GM12878 (cell line): ENCODE results near the gene TOP1. TPM values are rescaled to one million over a fixed set of nuclear protein-coding genes. Genes with fewer than 3 reads are reported as not detected.

Experiments
- CBX3 ChIP-seq: fragments of 200-600 bp; sonication (generic); IDR thresholded peaks from 2 replicates; pipeline ENCODE4 v1.6.1; 2016; ENCODE audit warnings: low read depth, borderline replicate concordance
- CBX5 ChIP-seq: sonication (generic); IDR thresholded peaks from 2 replicates; pipeline ENCODE4 v1.6.1; 2016; ENCODE audit warnings: low read depth, moderate library complexity, mild to moderate bottlenecking, inconsistent platforms
- DPF2 ChIP-seq: fragments of 450-650 bp; IDR thresholded peaks from 2 replicates; pipeline ENCODE4 v1.6.1; 2017; ENCODE audit warnings: mild to moderate bottlenecking
- EGR1 ChIP-seq, 2 experiments: IDR thresholded peaks; 1 replicate in 1 of 2; 2 replicates in 1 of 2; pipeline ENCODE4 v1.6.1; 2011 to 2012; ENCODE audit warnings: low read depth in 2 of 2, low read length in 2 of 2, borderline replicate concordance in 1 of 2, mild to moderate bottlenecking in 1 of 2, moderate library complexity in 1 of 2
- FOXM1 ChIP-seq: IDR thresholded peaks from 2 replicates; pipeline ENCODE4 v1.6.1; 2012; ENCODE audit warnings: low read depth, mild to moderate bottlenecking, inconsistent platforms, low read length, moderate library complexity
- HDAC6 ChIP-seq: fragments of 200-600 bp; sonication (generic); IDR thresholded peaks from one replicate; pipeline ENCODE4 v1.8.0; 2017; ENCODE audit warnings: antibody characterized with exemption; ENCODE audit not compliant: unreplicated experiment
- IRF4 ChIP-seq: IDR thresholded peaks from 2 replicates; pipeline ENCODE4 v1.6.1; 2011; ENCODE audit warnings: low read depth, low read length
- KAT2A ChIP-seq: conservative IDR thresholded peaks from 2 replicates; pipeline ENCODE4 v1.6.1; 2011; ENCODE audit warnings: low read depth, low read length; ENCODE audit not compliant: control insufficient read depth
- MEF2A ChIP-seq: IDR thresholded peaks from 2 replicates; pipeline ENCODE4 v1.6.1; 2011; ENCODE audit warnings: low read depth, mild to moderate bottlenecking, low read length, moderate library complexity; ENCODE audit not compliant: insufficient read depth
- NFIC ChIP-seq: IDR thresholded peaks from 2 replicates; pipeline ENCODE4 v1.6.1; 2012; ENCODE audit warnings: low read depth, mild to moderate bottlenecking, inconsistent platforms, low read length, moderate library complexity
- NFXL1 ChIP-seq: fragments of 450-650 bp; IDR thresholded peaks from 2 replicates; pipeline ENCODE4 v1.6.1; 2017; ENCODE audit warnings: antibody characterized with exemption, mild to moderate bottlenecking, borderline replicate concordance
- RCOR1 ChIP-seq: conservative IDR thresholded peaks from 2 replicates; pipeline ENCODE4 v1.6.1; 2012; ENCODE audit warnings: low read depth, low read length, improper control_type of control experiment
- RELA ChIP-seq: fragments of 450-650 bp; IDR thresholded peaks from 2 replicates; pipeline ENCODE4 v1.8.0; 2014; ENCODE audit warnings: borderline replicate concordance; ENCODE audit not compliant: partially characterized antibody
- SIN3A ChIP-seq: IDR thresholded peaks from 2 replicates; pipeline ENCODE4 v1.6.1; 2012; ENCODE audit warnings: low read depth, low read length, improper control_type of control experiment
- ZNF217 ChIP-seq: fragments of 450-650 bp; IDR thresholded peaks from 2 replicates; pipeline ENCODE4 v1.6.1; 2017; ENCODE audit warnings: antibody characterized with exemption, mild to moderate bottlenecking
- ZNF24 ChIP-seq: fragments of 450-650 bp; IDR thresholded peaks from 2 replicates; pipeline ENCODE4 v1.6.1; 2017; ENCODE audit warnings: antibody characterized with exemption, mild to moderate bottlenecking
- polyA plus RNA-seq, 11 experiments: library from polyadenylated mRNA; depleted of rRNA in 4 of 11; unstranded in 6 of 11; stranded (reverse) in 5 of 11; fragments of >200 nt; fragmentation: Nextera tagmentation in 4 of 11; fragmentation: Illumina TruSeq in 1 of 11; extraction: Ambion mirVana in 4 of 11; extraction: Trizol in 1 of 11; gene quantifications; 1 replicate in 1 of 11; 2 replicates in 10 of 11; pipeline versions ENCODE4 v1.2.1 to v1.2.3, GENCODE V29; 2011 to 2016; ENCODE audit warnings: inconsistent platforms in 2 of 11, missing spikeins in 2 of 11, low read depth in 1 of 11
- total RNA-seq, 4 experiments: library from RNA; depleted of rRNA in 3 of 4; stranded (reverse); fragments of >200 nt in 3 of 4; fragmentation: Illumina TruSeq in 1 of 4; extraction: Trizol in 1 of 4; gene quantifications; 2 replicates each; pipeline versions ENCODE4 v1.2.1 to v1.2.3, GENCODE V29; 2013 to 2021
- TF ChIP-seq, protein P1 (sequence below): fragments of 450-650 bp; IDR thresholded peaks from 2 replicates; pipeline ENCODE4 v1.6.1; 2016; ENCODE audit warnings: mild to moderate bottlenecking
- TF ChIP-seq, protein P2 (sequence below): fragments of 450-650 bp; IDR thresholded peaks from 2 replicates; pipeline ENCODE4 v1.6.1; 2014; ENCODE audit warnings: mild to moderate bottlenecking
- TF ChIP-seq, protein P3 (sequence below): fragments of 450-650 bp; formaldehyde crosslinking; IDR thresholded peaks from 2 replicates; pipeline ENCODE4 v1.5.0; 2022; ENCODE audit warnings: mild to moderate bottlenecking, missing genetic modification characterization
- TF ChIP-seq, protein P4 (sequence below): IDR thresholded peaks from 2 replicates; pipeline ENCODE4 v1.6.1; 2012; ENCODE audit warnings: low read depth, low read length, improper control_type of control experiment
- TF ChIP-seq, protein P5 (sequence below): fragments of 450-650 bp; conservative IDR thresholded peaks from 2 replicates; pipeline ENCODE4 v1.6.1; 2017; ENCODE audit warnings: mild to moderate bottlenecking, moderate library complexity

The TOP1 gene
- total and polyA plus RNA-seq, 10 of the 15 experiments (the other 5 are each of a cell fraction or from before 2014, with no cell fraction given), result 21.5 to 128 (median 47.3) TPM

DNA sequence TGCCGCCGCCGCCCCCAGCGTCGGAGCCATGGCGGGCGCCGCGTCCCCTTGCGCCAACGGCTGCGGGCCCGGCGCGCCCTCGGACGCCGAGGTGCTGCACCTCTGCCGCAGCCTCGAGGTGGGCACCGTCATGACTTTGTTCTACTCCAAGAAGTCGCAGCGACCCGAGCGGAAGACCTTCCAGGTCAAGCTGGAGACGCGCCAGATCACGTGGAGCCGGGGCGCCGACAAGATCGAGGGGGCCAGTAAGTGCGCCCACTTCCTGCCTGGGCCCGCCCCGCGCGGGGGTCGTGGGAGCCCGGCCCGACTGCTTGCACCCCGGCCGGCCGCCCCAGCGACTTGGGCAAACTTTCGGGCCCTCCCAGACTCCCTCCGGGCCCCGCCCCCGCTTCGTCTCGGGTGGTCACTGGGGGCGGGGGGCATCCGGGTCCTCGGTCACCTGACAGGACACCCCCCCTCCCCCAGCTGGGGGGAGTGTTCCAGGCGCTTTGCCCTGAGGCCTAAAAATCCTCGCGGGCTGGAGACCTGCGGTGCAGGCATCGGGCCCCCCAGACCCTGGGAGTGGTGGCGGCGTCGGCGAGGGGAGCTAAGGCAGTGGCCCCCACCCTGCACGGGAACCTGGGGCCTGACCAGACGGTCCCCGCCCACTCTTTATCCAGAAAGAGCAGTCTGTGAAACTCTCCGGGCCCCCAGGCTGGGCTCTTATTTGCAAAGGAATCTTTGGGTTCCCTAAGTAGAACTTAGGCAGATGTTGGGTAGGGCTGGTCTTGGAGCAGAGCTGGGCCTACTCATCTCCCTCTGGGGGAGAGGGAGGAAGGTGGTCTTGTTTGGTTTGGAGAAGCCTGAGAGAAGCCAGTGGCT, 109.2 kb downstream of the TOP1 start (continued):
- TF ChIP-seq NFXL1 (0 out of 2 replicates have a peak, but pooled peaks have one; percentile 54), ZNF24 (peak; percentile 11; the same call in 1 of the 2 replicates), KAT2A (no peak), SIN3A (no peak), NFIC (no peak), DPF2 (peak; percentile 30), FOXM1 (no peak), ZNF217 (no peak), CBX3 (no peak), RCOR1 (no peak), RELA (no peak), MEF2A (no peak), IRF4 (no peak), HDAC6 (no peak), EGR1 (IDR thresholded peaks at IDR 0.05; ENCODE audit: borderline replicate concordance in 1 of 2, low read depth in 2 of 2, low read length in 2 of 2) (peak in 1 of 2 experiments; percentile 83; a peak in 2 of 3 replicates), CBX5 (no peak)
- TF ChIP-seq, protein P1, sequence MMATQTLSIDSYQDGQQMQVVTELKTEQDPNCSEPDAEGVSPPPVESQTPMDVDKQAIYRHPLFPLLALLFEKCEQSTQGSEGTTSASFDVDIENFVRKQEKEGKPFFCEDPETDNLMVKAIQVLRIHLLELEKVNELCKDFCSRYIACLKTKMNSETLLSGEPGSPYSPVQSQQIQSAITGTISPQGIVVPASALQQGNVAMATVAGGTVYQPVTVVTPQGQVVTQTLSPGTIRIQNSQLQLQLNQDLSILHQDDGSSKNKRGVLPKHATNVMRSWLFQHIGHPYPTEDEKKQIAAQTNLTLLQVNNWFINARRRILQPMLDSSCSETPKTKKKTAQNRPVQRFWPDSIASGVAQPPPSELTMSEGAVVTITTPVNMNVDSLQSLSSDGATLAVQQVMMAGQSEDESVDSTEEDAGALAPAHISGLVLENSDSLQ, result 0 out of 2 replicates have a peak, but pooled peaks have one; percentile 36
- TF ChIP-seq, protein P2, sequence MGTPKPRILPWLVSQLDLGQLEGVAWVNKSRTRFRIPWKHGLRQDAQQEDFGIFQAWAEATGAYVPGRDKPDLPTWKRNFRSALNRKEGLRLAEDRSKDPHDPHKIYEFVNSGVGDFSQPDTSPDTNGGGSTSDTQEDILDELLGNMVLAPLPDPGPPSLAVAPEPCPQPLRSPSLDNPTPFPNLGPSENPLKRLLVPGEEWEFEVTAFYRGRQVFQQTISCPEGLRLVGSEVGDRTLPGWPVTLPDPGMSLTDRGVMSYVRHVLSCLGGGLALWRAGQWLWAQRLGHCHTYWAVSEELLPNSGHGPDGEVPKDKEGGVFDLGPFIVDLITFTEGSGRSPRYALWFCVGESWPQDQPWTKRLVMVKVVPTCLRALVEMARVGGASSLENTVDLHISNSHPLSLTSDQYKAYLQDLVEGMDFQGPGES, result 0 out of 2 replicates have a peak, but pooled peaks have one; percentile 30
- TF ChIP-seq, protein P3, sequence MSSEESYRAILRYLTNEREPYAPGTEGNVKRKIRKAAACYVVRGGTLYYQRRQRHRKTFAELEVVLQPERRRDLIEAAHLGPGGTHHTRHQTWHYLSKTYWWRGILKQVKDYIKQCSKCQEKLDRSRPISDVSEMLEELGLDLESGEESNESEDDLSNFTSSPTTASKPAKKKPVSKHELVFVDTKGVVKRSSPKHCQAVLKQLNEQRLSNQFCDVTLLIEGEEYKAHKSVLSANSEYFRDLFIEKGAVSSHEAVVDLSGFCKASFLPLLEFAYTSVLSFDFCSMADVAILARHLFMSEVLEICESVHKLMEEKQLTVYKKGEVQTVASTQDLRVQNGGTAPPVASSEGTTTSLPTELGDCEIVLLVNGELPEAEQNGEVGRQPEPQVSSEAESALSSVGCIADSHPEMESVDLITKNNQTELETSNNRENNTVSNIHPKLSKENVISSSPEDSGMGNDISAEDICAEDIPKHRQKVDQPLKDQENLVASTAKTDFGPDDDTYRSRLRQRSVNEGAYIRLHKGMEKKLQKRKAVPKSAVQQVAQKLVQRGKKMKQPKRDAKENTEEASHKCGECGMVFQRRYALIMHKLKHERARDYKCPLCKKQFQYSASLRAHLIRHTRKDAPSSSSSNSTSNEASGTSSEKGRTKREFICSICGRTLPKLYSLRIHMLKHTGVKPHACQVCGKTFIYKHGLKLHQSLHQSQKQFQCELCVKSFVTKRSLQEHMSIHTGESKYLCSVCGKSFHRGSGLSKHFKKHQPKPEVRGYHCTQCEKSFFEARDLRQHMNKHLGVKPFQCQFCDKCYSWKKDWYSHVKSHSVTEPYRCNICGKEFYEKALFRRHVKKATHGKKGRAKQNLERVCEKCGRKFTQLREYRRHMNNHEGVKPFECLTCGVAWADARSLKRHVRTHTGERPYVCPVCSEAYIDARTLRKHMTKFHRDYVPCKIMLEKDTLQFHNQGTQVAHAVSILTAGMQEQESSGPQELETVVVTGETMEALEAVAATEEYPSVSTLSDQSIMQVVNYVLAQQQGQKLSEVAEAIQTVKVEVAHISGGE (CRISPR knock-in tag), result peak; percentile 35; the same call in 1 of the 2 replicates
- TF ChIP-seq, protein P4, sequence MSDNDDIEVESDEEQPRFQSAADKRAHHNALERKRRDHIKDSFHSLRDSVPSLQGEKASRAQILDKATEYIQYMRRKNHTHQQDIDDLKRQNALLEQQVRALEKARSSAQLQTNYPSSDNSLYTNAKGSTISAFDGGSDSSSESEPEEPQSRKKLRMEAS, result peak; percentile 41; the same call in 1 of the 2 replicates
- TF ChIP-seq, protein P5, sequence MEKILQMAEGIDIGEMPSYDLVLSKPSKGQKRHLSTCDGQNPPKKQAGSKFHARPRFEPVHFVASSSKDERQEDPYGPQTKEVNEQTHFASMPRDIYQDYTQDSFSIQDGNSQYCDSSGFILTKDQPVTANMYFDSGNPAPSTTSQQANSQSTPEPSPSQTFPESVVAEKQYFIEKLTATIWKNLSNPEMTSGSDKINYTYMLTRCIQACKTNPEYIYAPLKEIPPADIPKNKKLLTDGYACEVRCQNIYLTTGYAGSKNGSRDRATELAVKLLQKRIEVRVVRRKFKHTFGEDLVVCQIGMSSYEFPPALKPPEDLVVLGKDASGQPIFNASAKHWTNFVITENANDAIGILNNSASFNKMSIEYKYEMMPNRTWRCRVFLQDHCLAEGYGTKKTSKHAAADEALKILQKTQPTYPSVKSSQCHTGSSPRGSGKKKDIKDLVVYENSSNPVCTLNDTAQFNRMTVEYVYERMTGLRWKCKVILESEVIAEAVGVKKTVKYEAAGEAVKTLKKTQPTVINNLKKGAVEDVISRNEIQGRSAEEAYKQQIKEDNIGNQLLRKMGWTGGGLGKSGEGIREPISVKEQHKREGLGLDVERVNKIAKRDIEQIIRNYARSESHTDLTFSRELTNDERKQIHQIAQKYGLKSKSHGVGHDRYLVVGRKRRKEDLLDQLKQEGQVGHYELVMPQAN, result peak; percentile 44
